GM12865 (cell line): ENCODE data around the gene EPHA3.

ENCODE experiments used
- DNase-seq: peaks from one replicate; pipeline ENCODE4 v3.0.0; 2010; ENCODE audit warnings: low read depth
- H3K4me3 ChIP-seq: 2 replicates; pipeline ENCODE4 v1.5.1; 2011; ENCODE audit warnings: mild to moderate bottlenecking, low read depth, low read length, control low read depth
- TF ChIP-seq, protein P1 (sequence below): IDR thresholded peaks from 2 replicates; pipeline ENCODE4 v1.5.1; 2011; ENCODE audit warnings: low read length, control low read depth, low read depth, inconsistent platforms; ENCODE audit not compliant: insufficient read depth; ENCODE audit errors: missing control alignments

EPHA3 gene

DNA sequence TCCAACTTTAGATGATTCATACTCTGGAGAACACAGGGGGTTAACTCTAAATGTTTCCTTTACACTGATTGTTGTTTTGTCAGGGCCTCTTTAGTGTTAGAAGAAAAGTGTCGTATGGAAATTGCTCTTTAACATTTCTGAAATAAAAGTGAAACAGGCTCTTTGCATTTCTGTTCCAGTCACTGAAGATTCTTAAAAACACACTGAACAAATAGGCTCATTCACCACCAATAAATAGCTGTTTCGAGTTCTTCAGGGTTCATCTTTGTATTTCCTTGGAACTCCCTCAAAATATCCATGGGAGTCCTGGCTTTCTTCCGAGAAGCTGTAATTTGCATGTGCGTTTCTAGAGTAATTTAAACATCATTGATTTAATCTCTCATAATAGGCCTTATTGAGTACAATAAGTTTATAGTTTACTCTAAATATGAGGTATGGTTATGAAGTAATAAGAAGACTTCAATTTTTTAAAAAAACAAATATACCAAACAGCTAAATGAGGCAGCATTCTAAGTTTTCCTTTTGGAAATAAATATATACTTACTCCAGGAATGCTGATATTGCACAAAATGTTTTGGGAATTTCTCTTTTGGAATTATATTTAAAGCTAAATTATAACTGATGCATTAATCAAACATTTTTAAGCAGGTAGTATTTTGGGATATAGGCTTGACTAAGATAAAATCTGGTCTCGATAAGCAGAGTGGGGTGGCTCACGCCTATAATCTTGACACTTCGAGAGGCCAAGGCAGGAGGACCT lies 327.4 kb downstream of the EPHA3 start:
- TF ChIP-seq, protein P1, sequence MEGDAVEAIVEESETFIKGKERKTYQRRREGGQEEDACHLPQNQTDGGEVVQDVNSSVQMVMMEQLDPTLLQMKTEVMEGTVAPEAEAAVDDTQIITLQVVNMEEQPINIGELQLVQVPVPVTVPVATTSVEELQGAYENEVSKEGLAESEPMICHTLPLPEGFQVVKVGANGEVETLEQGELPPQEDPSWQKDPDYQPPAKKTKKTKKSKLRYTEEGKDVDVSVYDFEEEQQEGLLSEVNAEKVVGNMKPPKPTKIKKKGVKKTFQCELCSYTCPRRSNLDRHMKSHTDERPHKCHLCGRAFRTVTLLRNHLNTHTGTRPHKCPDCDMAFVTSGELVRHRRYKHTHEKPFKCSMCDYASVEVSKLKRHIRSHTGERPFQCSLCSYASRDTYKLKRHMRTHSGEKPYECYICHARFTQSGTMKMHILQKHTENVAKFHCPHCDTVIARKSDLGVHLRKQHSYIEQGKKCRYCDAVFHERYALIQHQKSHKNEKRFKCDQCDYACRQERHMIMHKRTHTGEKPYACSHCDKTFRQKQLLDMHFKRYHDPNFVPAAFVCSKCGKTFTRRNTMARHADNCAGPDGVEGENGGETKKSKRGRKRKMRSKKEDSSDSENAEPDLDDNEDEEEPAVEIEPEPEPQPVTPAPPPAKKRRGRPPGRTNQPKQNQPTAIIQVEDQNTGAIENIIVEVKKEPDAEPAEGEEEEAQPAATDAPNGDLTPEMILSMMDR = no peak
- DNase-seq = no peak
- no peak overlapping the region for H3K4me3 ChIP-seq

DNA sequence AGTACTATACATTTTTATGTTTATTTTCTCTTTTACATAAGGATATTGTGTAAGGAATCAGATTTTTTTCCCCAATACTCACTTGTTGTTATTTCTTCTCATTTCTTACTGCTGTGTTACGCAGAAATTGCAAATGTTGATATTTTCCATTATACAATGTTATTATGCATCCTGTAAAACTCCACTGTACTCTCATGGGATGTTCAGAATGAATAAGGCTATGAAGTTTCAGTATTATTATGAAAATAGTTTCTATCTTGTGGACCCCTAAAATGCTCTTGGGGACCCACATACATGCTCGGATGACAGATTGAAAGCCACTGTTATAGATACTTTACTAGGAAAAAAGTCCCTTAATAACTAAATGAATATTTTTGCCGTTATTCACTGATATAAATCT lies 329.4 kb downstream of the EPHA3 start:
- TF ChIP-seq, protein P1 = no peak
- no peak for DNase-seq
- H3K4me3 ChIP-seq = no peak overlapping the region

DNA sequence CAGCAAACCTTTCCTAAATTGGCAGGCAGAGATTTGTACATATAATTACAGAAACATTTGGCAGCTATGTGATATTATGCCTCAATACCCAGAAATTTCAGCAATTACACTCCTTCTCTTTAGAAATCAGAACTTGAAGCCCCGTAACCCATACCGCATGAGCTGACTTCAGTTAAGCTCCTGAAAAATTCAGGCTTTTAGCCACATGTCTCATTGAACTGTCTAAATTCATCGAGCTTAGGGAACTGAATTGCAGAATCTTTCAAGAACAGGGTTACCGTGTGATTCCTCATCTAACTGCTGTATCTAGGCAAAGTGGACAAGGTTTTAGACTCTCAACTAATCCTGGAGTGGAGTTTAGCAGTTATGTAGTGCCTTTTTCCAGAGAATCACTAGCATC lies 333.0 kb downstream of the EPHA3 start:
- H3K4me3 ChIP-seq = no peak overlapping the region
- DNase-seq = no peak
- TF ChIP-seq, protein P1 = no peak

DNA sequence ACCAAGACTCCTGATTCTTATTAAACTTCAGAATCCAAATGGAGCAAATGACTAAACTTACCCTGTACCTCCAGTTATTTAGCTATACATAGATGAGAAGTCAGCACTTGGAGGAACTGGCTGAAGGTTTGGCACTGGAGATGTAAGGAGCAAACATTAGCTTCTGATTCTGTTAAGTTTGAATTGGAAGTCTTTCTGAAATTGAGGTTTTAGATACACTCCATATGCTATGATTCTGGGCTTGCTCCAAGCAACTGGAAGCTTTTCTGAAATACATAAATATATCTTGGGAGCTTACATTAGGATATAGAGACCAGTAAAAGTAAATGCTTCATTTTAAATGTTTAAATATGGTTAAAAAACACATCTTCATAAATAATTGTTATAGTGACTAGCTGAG lies 333.7 kb downstream of the EPHA3 start:
- H3K4me3 ChIP-seq = no peak overlapping the region
- TF ChIP-seq, protein P1 = no peak
- no peak for DNase-seq

DNA sequence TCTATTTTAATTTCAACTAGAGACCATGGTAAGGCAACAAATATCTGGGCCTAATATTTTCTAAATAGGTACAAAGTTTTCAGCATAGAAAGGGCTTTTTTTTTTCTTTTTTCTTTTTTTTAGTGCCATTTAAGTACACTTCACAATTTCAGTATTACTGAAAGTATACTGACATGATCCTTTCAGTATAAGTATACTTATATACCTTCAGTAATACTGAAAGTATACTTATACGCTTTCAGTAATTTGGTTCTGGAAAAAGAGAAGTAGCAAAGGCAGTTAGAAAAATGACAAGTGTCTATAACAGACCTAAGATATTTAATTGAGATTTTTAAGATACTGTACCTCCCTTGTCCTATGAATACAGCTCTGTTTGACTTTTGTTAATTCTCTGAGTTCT lies 339.2 kb downstream of the EPHA3 start:
- TF ChIP-seq, protein P1 = no peak
- no peak for DNase-seq
- H3K4me3 ChIP-seq = no peak overlapping the region

DNA sequence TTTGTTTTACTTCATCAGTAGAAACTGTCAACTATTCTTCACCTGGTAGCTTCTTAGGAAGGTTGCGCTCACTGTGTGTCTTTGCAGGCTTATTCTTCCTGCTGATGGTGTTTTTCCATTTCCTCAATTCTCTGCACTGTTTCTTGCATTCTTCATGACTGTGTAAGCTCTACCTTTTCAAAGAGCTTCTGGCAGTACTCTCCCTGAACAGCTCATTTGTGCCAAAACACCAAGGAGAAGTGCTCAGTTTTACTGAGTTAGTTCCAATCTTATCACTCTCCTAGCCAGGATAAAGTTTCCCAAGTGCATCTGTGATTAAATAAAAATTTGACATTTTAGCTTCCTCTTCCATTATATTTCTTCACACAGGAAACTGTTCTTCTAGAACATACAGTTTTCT lies 339.8 kb downstream of the EPHA3 start:
- TF ChIP-seq, protein P1 = no peak
- no peak overlapping the region for H3K4me3 ChIP-seq
- DNase-seq = no peak

DNA sequence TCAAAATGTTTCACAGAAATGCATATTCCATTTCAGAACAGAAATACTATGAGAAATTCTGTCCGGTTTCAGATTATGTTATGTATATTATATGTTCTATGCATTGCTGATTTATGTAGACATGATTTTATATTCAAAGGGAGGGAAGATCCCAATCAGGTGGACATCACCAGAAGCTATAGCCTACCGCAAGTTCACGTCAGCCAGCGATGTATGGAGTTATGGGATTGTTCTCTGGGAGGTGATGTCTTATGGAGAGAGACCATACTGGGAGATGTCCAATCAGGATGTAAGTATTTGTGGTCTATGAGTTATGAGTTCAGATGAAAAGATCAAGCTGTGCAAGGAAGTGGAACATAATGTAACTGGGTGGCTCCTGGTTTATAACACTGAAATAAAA lies 341.7 kb downstream of the EPHA3 start:
- no peak for DNase-seq
- H3K4me3 ChIP-seq = no peak overlapping the region
- TF ChIP-seq, protein P1 = no peak
